Coronary artery (tissue), 2 donors: ENCODE results near the gene TMEM131.

Experiments used
- DNase-seq: peaks from one replicate; pipeline ENCODE4 v3.0.0-alpha.2; 2017; ENCODE audit warnings: low spot score
- H3K27ac ChIP-seq, 2 donors: fragments of 200-600 bp; sonication (generic); one replicate each; pipeline ENCODE4 v1.5.1; 2016 to 2019
- H3K4me3 ChIP-seq: fragments of 200-600 bp; sonication (generic); 2 replicates; pipeline ENCODE4 v1.5.1; 2016; ENCODE audit warnings: mild to moderate bottlenecking, moderate library complexity
- TF ChIP-seq, protein P1 (sequence below): fragments of 200-600 bp; sonication (generic); IDR thresholded peaks from one replicate; pipeline ENCODE4 v1.5.1; 2019; ENCODE audit warnings: antibody characterized with exemption

Gene TMEM131

GRCh38 chr2:97766567-97766966, 229.2 kb downstream of the TMEM131 start:
- DNase-seq: no peak
- TF ChIP-seq, protein P1, sequence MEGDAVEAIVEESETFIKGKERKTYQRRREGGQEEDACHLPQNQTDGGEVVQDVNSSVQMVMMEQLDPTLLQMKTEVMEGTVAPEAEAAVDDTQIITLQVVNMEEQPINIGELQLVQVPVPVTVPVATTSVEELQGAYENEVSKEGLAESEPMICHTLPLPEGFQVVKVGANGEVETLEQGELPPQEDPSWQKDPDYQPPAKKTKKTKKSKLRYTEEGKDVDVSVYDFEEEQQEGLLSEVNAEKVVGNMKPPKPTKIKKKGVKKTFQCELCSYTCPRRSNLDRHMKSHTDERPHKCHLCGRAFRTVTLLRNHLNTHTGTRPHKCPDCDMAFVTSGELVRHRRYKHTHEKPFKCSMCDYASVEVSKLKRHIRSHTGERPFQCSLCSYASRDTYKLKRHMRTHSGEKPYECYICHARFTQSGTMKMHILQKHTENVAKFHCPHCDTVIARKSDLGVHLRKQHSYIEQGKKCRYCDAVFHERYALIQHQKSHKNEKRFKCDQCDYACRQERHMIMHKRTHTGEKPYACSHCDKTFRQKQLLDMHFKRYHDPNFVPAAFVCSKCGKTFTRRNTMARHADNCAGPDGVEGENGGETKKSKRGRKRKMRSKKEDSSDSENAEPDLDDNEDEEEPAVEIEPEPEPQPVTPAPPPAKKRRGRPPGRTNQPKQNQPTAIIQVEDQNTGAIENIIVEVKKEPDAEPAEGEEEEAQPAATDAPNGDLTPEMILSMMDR: no peak
- H3K4me3 ChIP-seq: no peak overlapping the region
- no peak overlapping the region for H3K27ac ChIP-seq

DNA sequence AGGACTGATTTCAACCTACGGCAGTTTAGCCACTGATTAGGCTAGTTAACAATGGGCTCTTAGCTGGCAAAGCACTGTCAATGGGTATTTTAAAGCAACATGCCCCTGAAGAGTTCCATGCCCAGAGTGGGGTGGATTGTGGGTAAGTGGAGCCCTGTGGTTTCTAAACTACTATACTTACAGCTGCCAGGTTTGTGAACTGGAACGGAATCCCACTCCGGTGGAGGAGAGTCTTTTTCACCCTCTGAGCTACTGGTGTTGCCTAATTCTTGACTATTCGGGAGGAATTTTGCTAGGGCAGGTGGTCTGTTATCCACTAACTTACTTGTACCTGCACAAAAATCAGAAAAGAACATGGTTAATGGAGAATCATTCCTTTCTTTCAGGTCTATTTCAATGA, 229.8 kb downstream of the TMEM131 start:
- no peak overlapping the region for H3K4me3 ChIP-seq
- TF ChIP-seq, protein P1: no peak
- H3K27ac ChIP-seq: no peak overlapping the region
- DNase-seq: no peak

DNA sequence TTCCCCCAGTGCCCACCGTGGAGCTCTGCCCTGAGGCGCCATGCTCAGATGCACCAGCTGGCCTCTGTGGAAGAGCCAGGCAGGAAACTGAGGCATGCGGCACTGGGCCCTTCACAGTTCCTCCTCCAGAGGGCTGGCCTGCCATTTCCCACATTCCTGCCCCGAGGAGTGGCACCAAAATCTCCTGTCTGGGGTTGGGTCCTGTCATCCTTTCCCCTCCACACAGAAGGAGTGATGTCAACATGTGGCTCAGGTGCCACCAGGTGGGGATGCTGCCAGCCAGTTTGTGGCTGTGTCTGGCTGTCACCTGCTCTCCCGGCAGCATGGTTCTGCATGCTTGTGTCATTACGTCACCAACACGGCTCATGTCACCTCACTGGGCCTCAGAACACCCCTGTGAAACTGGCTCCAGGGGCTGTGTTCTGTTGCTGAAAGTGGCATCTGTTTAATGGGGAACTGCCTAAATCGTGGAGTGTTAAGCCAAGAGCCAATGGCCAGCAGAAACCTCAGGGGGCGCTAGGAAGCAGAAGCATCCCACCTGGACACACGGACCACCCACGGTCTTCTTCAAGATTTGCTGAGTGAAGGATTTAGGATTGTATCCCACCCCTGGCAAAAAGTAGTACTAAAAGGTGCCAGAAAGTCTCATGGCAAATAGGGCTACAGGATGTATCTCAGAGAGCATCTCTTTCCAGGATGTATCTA, 231.0 kb downstream of the TMEM131 start:
- Histone ChIP-seq H3K27ac (no peak overlapping the region), H3K4me3 (no peak overlapping the region)
- DNase-seq: no peak
- TF ChIP-seq, protein P1: no peak

DNA sequence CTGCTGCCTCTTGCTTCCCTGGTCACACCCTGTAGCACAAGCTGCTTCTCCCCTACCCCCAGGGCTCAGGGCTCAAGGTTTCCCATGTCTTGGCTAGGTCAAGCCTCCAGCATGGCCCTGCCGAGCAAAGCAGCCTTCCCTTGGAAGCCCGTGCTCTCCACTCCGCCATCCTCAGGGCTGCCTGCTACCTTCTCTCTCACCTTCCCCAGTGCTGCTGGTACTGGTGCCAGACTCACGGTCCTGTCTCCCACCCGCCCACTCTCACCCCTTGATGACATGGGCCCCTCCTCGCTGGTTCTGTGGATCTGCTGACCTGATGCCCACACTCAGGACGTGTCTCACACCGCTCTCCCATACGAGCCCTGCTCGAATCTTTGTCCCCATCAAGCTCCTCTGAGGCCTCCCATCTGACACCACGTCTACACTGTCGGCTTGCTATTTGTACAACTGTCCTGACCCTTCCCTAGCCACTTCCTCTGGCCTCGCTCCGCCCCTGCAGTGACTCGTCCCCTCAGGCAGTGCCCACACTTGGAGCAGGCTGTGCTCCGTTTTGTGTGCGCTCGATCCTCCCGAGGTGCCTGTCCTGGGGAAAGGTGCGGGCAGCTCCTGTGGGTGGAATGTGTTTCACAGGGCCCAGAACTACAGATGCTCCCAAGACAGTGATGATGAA, 232.4 kb downstream of the TMEM131 start:
- no peak for DNase-seq
- TF ChIP-seq, protein P1: no peak
- H3K27ac ChIP-seq: no peak overlapping the region
- H3K4me3 ChIP-seq: no peak overlapping the region

- H3K27ac ChIP-seq: no peak overlapping the region
- DNase-seq: no peak
- TF ChIP-seq, protein P1: no peak
- H3K4me3 ChIP-seq: no peak overlapping the region
Observed at GRCh38 chr2:97761192-97761591, 234.6 kb downstream of the TMEM131 start.

DNA sequence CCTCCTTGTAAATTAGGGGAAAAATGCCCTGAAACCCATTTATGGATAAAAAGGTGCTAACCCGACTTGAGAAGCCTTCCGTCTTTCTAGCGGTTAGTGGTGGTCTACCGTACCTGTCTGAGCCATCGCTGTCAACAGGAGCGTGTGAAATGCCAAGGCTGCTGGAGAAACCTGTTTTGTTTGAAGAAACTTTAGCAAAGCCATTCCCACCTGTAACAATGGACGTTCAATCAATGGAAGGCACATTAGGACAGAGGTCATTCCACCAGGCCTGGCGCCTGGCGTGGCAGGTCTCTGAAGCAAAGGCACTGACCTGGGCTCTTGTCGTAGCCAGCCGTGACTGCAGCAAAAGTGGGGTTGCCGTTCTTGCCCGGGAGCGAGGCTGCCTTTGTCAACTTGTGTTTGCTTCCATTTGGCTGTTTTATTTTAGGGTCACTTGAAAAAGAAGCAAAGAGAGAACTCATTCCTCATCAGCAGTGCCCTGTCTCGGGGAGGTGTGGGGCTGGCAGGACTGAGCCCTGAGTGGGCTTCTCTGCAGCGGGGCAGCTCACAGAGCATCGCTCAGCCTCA, 235.2 kb downstream of the TMEM131 start:
- DNase-seq: no peak
- H3K4me3 ChIP-seq: no peak overlapping the region
- no peak overlapping the region for H3K27ac ChIP-seq
- TF ChIP-seq, protein P1: no peak
